HEK293 (cell line): ENCODE measurements around the gene LINS1.

Experiments used
- CTCF ChIA-PET: fragments of 350-600 bp; formaldehyde crosslinking; extraction: SDS; loops from one replicate; lab custom pipeline; 2021; ENCODE audit warnings: antibody characterized with exemption; lab: Yijun Ruan, JAX
- POLR2A ChIA-PET: fragments of 300-600 bp; formaldehyde crosslinking; extraction: SDS; loops from one replicate; lab custom pipeline; 2020; ENCODE audit warnings: antibody characterized with exemption, inconsistent platforms; lab: Yijun Ruan, JAX
- H3K27ac ChIP-seq: fragments of 200-500 bp; sonication (Bioruptor generic); 2 replicates; pipeline ENCODE4 v1.5.1; 2014; ENCODE audit warnings: low read depth, low read length, control low read depth, inconsistent platforms; ENCODE audit errors: extremely low read depth
- H3K36me3 ChIP-seq, 2 experiments: fragments of 200-500 bp in 1 of 2; sonication (Bioruptor generic) in 1 of 2; 1 replicate in 1 of 2; 2 replicates in 1 of 2; pipeline ENCODE4 v1.5.1; 2014 to 2017; ENCODE audit warnings: inconsistent platforms in 2 of 2, low read length in 2 of 2; ENCODE audit not compliant: control insufficient read depth in 2 of 2, insufficient read depth in 1 of 2
- H3K4me1 ChIP-seq: fragments of 200-500 bp; sonication (Bioruptor generic); 2 replicates; pipeline ENCODE4 v1.5.1; 2014; ENCODE audit warnings: mild to moderate bottlenecking, low read length, inconsistent platforms; ENCODE audit not compliant: control insufficient read depth, insufficient read depth
- H3K4me3 ChIP-seq: 2 replicates; pipeline ENCODE4 v1.5.1; 2011; ENCODE audit warnings: low read depth, mild to moderate bottlenecking, control low read depth, low read length, moderate library complexity
- H3K9me3 ChIP-seq: fragments of 200-500 bp; sonication (Bioruptor generic); 2 replicates; pipeline ENCODE4 v1.5.1; 2014; ENCODE audit warnings: low read depth, low read length, inconsistent platforms; ENCODE audit not compliant: control insufficient read depth, insufficient read depth
- GLI2 ChIP-seq: fragments of 450-650 bp; formaldehyde crosslinking; IDR thresholded peaks from 2 replicates; pipeline ENCODE4; 2017; ENCODE audit warnings: missing biosample characterization, missing genetic modification characterization, low read depth, borderline replicate concordance
- HOXC10 ChIP-seq: sonication (generic); formaldehyde crosslinking; IDR thresholded peaks from 2 replicates; pipeline ENCODE4 v1.8.1; 2023; ENCODE audit warnings: mild to moderate bottlenecking, missing genetic modification reagents
- KLF1 ChIP-seq: fragments of 450-650 bp; formaldehyde crosslinking; IDR thresholded peaks from 2 replicates; pipeline ENCODE4 v1.5.1; 2016; ENCODE audit warnings: missing biosample characterization, missing genetic modification characterization
- OSR2 ChIP-seq: fragments of 450-650 bp; formaldehyde crosslinking; IDR thresholded peaks from 2 replicates; pipeline ENCODE4 v1.5.1; 2016; ENCODE audit warnings: missing biosample characterization, missing genetic modification characterization
- REPIN1 ChIP-seq: fragments of 450-650 bp; formaldehyde crosslinking; IDR thresholded peaks from 2 replicates; pipeline ENCODE4 v1.5.1; 2017; ENCODE audit warnings: missing biosample characterization, missing genetic modification characterization, low read depth
- SP2 ChIP-seq: fragments of 450-650 bp; formaldehyde crosslinking; IDR thresholded peaks from 2 replicates; pipeline ENCODE4 v1.5.1; 2016; ENCODE audit warnings: missing biosample characterization, missing genetic modification characterization
- WT1 ChIP-seq: fragments of 450-650 bp; formaldehyde crosslinking; IDR thresholded peaks from 2 replicates; pipeline ENCODE4 v1.5.1; 2016; ENCODE audit warnings: missing biosample characterization, missing genetic modification characterization
- ZBTB8A ChIP-seq: fragments of 450-650 bp; formaldehyde crosslinking; IDR thresholded peaks from 2 replicates; pipeline ENCODE4 v1.5.1; 2016; ENCODE audit warnings: missing biosample characterization, missing genetic modification characterization
- ZFP41 ChIP-seq: fragments of 450-650 bp; formaldehyde crosslinking; IDR thresholded peaks from 2 replicates; pipeline ENCODE4 v1.5.1; 2016; ENCODE audit warnings: missing biosample characterization, missing genetic modification characterization, borderline replicate concordance
- ZFP69B ChIP-seq: fragments of 450-650 bp; formaldehyde crosslinking; IDR thresholded peaks from 2 replicates; pipeline ENCODE4 v1.5.1; 2016; ENCODE audit warnings: missing biosample characterization, missing genetic modification characterization
- ZIC2 ChIP-seq: fragments of 450-650 bp; formaldehyde crosslinking; IDR thresholded peaks from 2 replicates; pipeline ENCODE4 v1.5.1; 2016; ENCODE audit warnings: missing biosample characterization, missing genetic modification characterization
- ZNF146 ChIP-seq: fragments of 450-650 bp; formaldehyde crosslinking; IDR thresholded peaks from 2 replicates; pipeline ENCODE4 v1.5.1; 2016; ENCODE audit warnings: missing biosample characterization, missing genetic modification characterization
- ZNF174 ChIP-seq: fragments of 450-650 bp; formaldehyde crosslinking; IDR thresholded peaks from 2 replicates; pipeline ENCODE4 v1.5.0; 2017; ENCODE audit warnings: missing biosample characterization, mild to moderate bottlenecking, missing genetic modification characterization
- ZNF2 ChIP-seq: fragments of 450-650 bp; formaldehyde crosslinking; IDR thresholded peaks from 2 replicates; pipeline ENCODE4 v1.5.1; 2016; ENCODE audit warnings: missing biosample characterization, missing genetic modification characterization
- ZNF202 ChIP-seq: fragments of 450-650 bp; formaldehyde crosslinking; IDR thresholded peaks from 2 replicates; pipeline ENCODE4 v1.5.1; 2016; ENCODE audit warnings: missing biosample characterization, missing genetic modification characterization, borderline replicate concordance
- ZNF292 ChIP-seq: fragments of 450-650 bp; formaldehyde crosslinking; IDR thresholded peaks from 2 replicates; pipeline ENCODE4 v1.5.1; 2016; ENCODE audit warnings: low read depth, missing biosample characterization, missing genetic modification characterization, borderline replicate concordance
- ZNF311 ChIP-seq: fragments of 450-650 bp; formaldehyde crosslinking; IDR thresholded peaks from 2 replicates; pipeline ENCODE4 v1.5.1; 2017; ENCODE audit warnings: missing biosample characterization, missing genetic modification characterization, borderline replicate concordance
- ZNF324 ChIP-seq: fragments of 450-650 bp; formaldehyde crosslinking; IDR thresholded peaks from 2 replicates; pipeline ENCODE4 v1.5.1; 2016; ENCODE audit warnings: missing biosample characterization, missing genetic modification characterization
- ZNF362 ChIP-seq: fragments of 450-650 bp; formaldehyde crosslinking; IDR thresholded peaks from 2 replicates; pipeline ENCODE4 v1.5.1; 2016; ENCODE audit warnings: missing biosample characterization, missing genetic modification characterization
- ZNF366 ChIP-seq: fragments of 450-650 bp; formaldehyde crosslinking; conservative IDR thresholded peaks from 2 replicates; pipeline ENCODE4 v1.5.1; 2016; ENCODE audit warnings: missing biosample characterization, missing genetic modification characterization
- ZNF37A ChIP-seq: fragments of 450-650 bp; IDR thresholded peaks from 2 replicates; pipeline ENCODE4 v1.5.1; 2018; ENCODE audit warnings: missing biosample characterization, missing genetic modification characterization
- ZNF391 ChIP-seq: fragments of 450-650 bp; formaldehyde crosslinking; IDR thresholded peaks from 2 replicates; pipeline ENCODE4 v1.5.1; 2016; ENCODE audit warnings: low read depth, missing biosample characterization, missing genetic modification characterization, borderline replicate concordance
- ZNF449 ChIP-seq: fragments of 450-650 bp; formaldehyde crosslinking; IDR thresholded peaks from 2 replicates; pipeline ENCODE4 v1.5.1; 2017; ENCODE audit warnings: missing biosample characterization, mild to moderate bottlenecking, missing genetic modification characterization, moderate library complexity
- ZNF48 ChIP-seq: fragments of 450-650 bp; formaldehyde crosslinking; IDR thresholded peaks from 2 replicates; pipeline ENCODE4 v1.5.1; 2016; ENCODE audit warnings: missing biosample characterization, missing genetic modification characterization
- ZNF521 ChIP-seq: fragments of 450-650 bp; formaldehyde crosslinking; IDR thresholded peaks from 2 replicates; pipeline ENCODE4 v1.5.1; 2017; ENCODE audit warnings: missing biosample characterization, mild to moderate bottlenecking, missing genetic modification characterization
- ZNF529 ChIP-seq: fragments of 450-650 bp; formaldehyde crosslinking; IDR thresholded peaks from 2 replicates; pipeline ENCODE4 v1.5.1; 2017; ENCODE audit warnings: missing genetic modification characterization, missing biosample characterization; ENCODE audit not compliant: insufficient replicate concordance
- ZNF610 ChIP-seq: fragments of 450-650 bp; formaldehyde crosslinking; IDR thresholded peaks from 2 replicates; pipeline ENCODE4 v1.5.1; 2016; ENCODE audit warnings: missing biosample characterization, missing genetic modification characterization, borderline replicate concordance
- ZNF624 ChIP-seq: fragments of 450-650 bp; formaldehyde crosslinking; IDR thresholded peaks from 2 replicates; pipeline ENCODE4 v1.5.1; 2017; ENCODE audit warnings: missing biosample characterization, missing genetic modification characterization
- ZNF629 ChIP-seq: fragments of 450-650 bp; formaldehyde crosslinking; IDR thresholded peaks from 2 replicates; pipeline ENCODE4 v1.5.1; 2017; ENCODE audit warnings: missing biosample characterization, missing genetic modification characterization
- ZNF639 ChIP-seq: fragments of 450-650 bp; formaldehyde crosslinking; IDR thresholded peaks from 2 replicates; pipeline ENCODE4 v1.5.1; 2016; ENCODE audit warnings: missing biosample characterization, missing genetic modification characterization
- ZNF654 ChIP-seq: fragments of 450-650 bp; formaldehyde crosslinking; IDR thresholded peaks from 2 replicates; pipeline ENCODE4 v1.5.1; 2016; ENCODE audit warnings: low read depth, missing biosample characterization, missing genetic modification characterization
- ZNF658 ChIP-seq: fragments of 450-650 bp; formaldehyde crosslinking; IDR thresholded peaks from 2 replicates; pipeline ENCODE4; 2016; ENCODE audit warnings: missing biosample characterization, missing genetic modification characterization
- ZNF660 ChIP-seq: fragments of 450-650 bp; IDR thresholded peaks from 2 replicates; pipeline ENCODE4 v1.5.1; 2018; ENCODE audit warnings: missing biosample characterization, mild to moderate bottlenecking, missing genetic modification characterization
- ZNF785 ChIP-seq: fragments of 450-650 bp; formaldehyde crosslinking; IDR thresholded peaks from 2 replicates; pipeline ENCODE4 v1.5.1; 2016; ENCODE audit warnings: missing biosample characterization, missing genetic modification characterization
- ZNF830 ChIP-seq: fragments of 450-650 bp; IDR thresholded peaks from 2 replicates; pipeline ENCODE4 v1.5.0; 2018; ENCODE audit warnings: missing biosample characterization, missing genetic modification characterization, low read depth, mild to moderate bottlenecking, moderate library complexity

LINS1 gene

GRCh38 chr15:100602064-100602822 is at the start of gene LINS1, which contains the start of gene ASB7:
LINS1 (minus strand) TSS chr15:100602184; CDS start chr15:100580842, 21,342 bp downstream.
ASB7 (plus strand) TSS chr15:100602589; CDS start chr15:100612217, 9,628 bp downstream.
- Histone ChIP-seq H3K4me3 (peak within 1 kb of the TSS; percentile 91), H3K27ac (peak within 1 kb of the TSS; percentile 62), H3K9me3 (no peaks in the 10 kb centered on the region), H3K4me1 (peaks cover 14% of the 10 kb centered on the region), H3K36me3 (peaks cover 21 to 26% of the 10 kb centered on the region in 2 experiments)
- ChIA-PET CTCF (interaction anchor here (1.3 to 2.4 kb wide), 3 partner anchors 253 to 406 kb away, joined by 3 to 15 read pairs (median 11); partner anchors contain the start of gene ADAMTS17), POLR2A (interaction anchor here (0.6 to 1.5 kb wide), 13 partner anchors 8 to 1300 kb away, joined by 3 to 8 read pairs (median 3); partner anchors contain the start of genes ADAMTS17, CHSY1 and SNRPA1)
- TF ChIP-seq ZNF529 (tag by site-specific recombination), result no peak
- TF ChIP-seq WT1 (tag by site-specific recombination), result peak; percentile 66
- peak; percentile 63; the same call in 1 of the 2 replicates for TF ChIP-seq ZNF324
- TF ChIP-seq OSR2 (tag by site-specific recombination), result no peak
- TF ChIP-seq ZBTB8A, result peak; percentile 55; the same call in 1 of the 2 replicates
- TF ChIP-seq ZNF830 (tag by site-specific recombination), result no peak
- TF ChIP-seq GLI2 (tag by site-specific recombination), result no peak
- TF ChIP-seq ZNF521 (tag by site-specific recombination), result no peak
- no peak for TF ChIP-seq ZNF202
- TF ChIP-seq ZNF366 (tag by site-specific recombination), result peak; percentile 47; the same call in 1 of the 2 replicates
- TF ChIP-seq ZNF2 (tag by site-specific recombination), result peak; percentile 66
- no peak for TF ChIP-seq ZNF311 (tag by site-specific recombination)
- peak; percentile 86; the same call in 1 of the 2 replicates for TF ChIP-seq ZNF660 (tag by site-specific recombination)
- no peak for TF ChIP-seq ZNF610 (tag by site-specific recombination)
- TF ChIP-seq REPIN1, result no peak
- no peak for TF ChIP-seq ZNF37A (tag by site-specific recombination)
- TF ChIP-seq ZNF654 (tag by site-specific recombination), result no peak
- peak; percentile 95 for TF ChIP-seq ZFP69B
- no peak for TF ChIP-seq ZFP41 (tag by site-specific recombination)
- TF ChIP-seq ZNF624 (tag by site-specific recombination), result no peak
- TF ChIP-seq ZIC2 (tag by site-specific recombination), result no peak
- TF ChIP-seq ZNF658 (tag by site-specific recombination), result no peak
- no peak for TF ChIP-seq ZNF146 (tag by site-specific recombination)
- TF ChIP-seq ZNF174, result no peak
- TF ChIP-seq ZNF629 (tag by site-specific recombination), result 0 out of 2 replicates have a peak, but pooled peaks have one; percentile 9
- no peak for TF ChIP-seq KLF1
- no peak for TF ChIP-seq ZNF449 (tag by site-specific recombination)
- TF ChIP-seq ZNF639, result peak; percentile 77; the same call in 1 of the 2 replicates
- no peak for TF ChIP-seq ZNF48 (tag by site-specific recombination)
- TF ChIP-seq ZNF362 (tag by site-specific recombination), result no peak
- TF ChIP-seq ZNF785, result no peak
- peak; percentile 54; the same call in 1 of the 2 replicates for TF ChIP-seq ZNF391
- no peak for TF ChIP-seq ZNF292 (tag by site-specific recombination)
- no peak for TF ChIP-seq HOXC10 (CRISPR knock-in tag)
- peak; percentile 98 for TF ChIP-seq SP2 (tag by site-specific recombination)
